Posterior cingulate gyrus (tissue), 11 donors: ENCODE data around the gene MAFF.

Experiments
- DNase-seq, 10 donors: peaks; one replicate each; pipeline versions ENCODE4 v3.0.0 to v3.0.0-alpha.2; 2020 to 2021; ENCODE audit warnings: mixed read lengths in 3 of 10
- intact Hi-C: fragments of 100-400 bp; cut with DNase I; formaldehyde crosslinking; loops from one replicate; pipeline ENCODE4 v1.15.1; 2023

Gene MAFF

GRCh38 chr22:38201371-38201710, 453 bp upstream of the MAFF start:
- intact Hi-C loops = loop anchor here (1.0 kb wide), 1 partner anchor 20 kb away; the partner anchor contains the start of gene PLA2G6
- DNase-seq = peak in 1 of 10 donors; percentile 88

GRCh38 chr22:38202437-38203089, 769 bp downstream of the MAFF start:
- intact Hi-C loops = no loop called here
- peak in 7 of 10 donors; percentile 29 to 93 (median 60) for DNase-seq

- intact Hi-C loops = no loop called here
- DNase-seq = peak in 1 of 10 donors; percentile 77
Measured at GRCh38 chr22:38203090-38203810, 1.5 kb downstream of the MAFF start.

GRCh38 chr22:38203855-38204514, 2.2 kb downstream of the MAFF start:
- DNase-seq = no peak
- intact Hi-C loops = no loop called here

- intact Hi-C loops = no loop called here
- peak in 1 of 10 donors; percentile 49 for DNase-seq
Measured at GRCh38 chr22:38204784-38205183, 3.0 kb downstream of the MAFF start.

GRCh38 chr22:38205261-38206128, 3.7 kb downstream of the MAFF start:
- intact Hi-C loops = no loop called here
- DNase-seq = peak in 4 of 10 donors; percentile 37 to 91 (median 56)

- intact Hi-C loops = no loop called here
- DNase-seq = peak in 1 of 10 donors; percentile 72
Measured at GRCh38 chr22:38207898-38208432, 6.2 kb downstream of the MAFF start.

GRCh38 chr22:38208551-38208968, 6.8 kb downstream of the MAFF start:
- peak in 1 of 10 donors; percentile 46 for DNase-seq
- intact Hi-C loops = no loop called here

- intact Hi-C loops = no loop called here
- DNase-seq = no peak
Measured at GRCh38 chr22:38211556-38211955, 9.8 kb downstream of the MAFF start.

- peak in 1 of 10 donors; percentile 39 for DNase-seq
- intact Hi-C loops = no loop called here
Measured at GRCh38 chr22:38212442-38212841, 10.6 kb downstream of the MAFF start.

GRCh38 chr22:38213319-38213989, 11.7 kb downstream of the MAFF start:
- intact Hi-C loops = no loop called here

GRCh38 chr22:38213990-38214301, 12.2 kb downstream of the MAFF start:
- intact Hi-C loops = no loop called here

More at GRCh38 chr22:38213319-38213989, 11.7 kb downstream of the MAFF start:
- DNase-seq = no peak

GRCh38 chr22:38214302-38215056, 12.7 kb downstream of the MAFF start:
- DNase-seq = peak in 7 of 10 donors; percentile 44 to 95 (median 63)
- intact Hi-C loops = no loop called here

More at GRCh38 chr22:38213990-38214301, 12.2 kb downstream of the MAFF start:
- DNase-seq = peak in 1 of 10 donors; percentile 30

- intact Hi-C loops = no loop called here
- no peak for DNase-seq
Measured at GRCh38 chr22:38215156-38216038, 13.6 kb downstream of the MAFF start.

GRCh38 chr22:38218661-38219622, 17.1 kb downstream of the MAFF start:
- DNase-seq = no peak
- intact Hi-C loops = no loop called here

- no peak for DNase-seq
- intact Hi-C loops = no loop called here
Measured at GRCh38 chr22:38219632-38220031, 17.8 kb downstream of the MAFF start.

- DNase-seq = no peak
- intact Hi-C loops = no loop called here
Measured at GRCh38 chr22:38220163-38220562, 18.4 kb downstream of the MAFF start.
